Kidney (tissue), 14 donors: ENCODE results near the gene TMPRSS11A. TPM values are rescaled to one million over a fixed set of nuclear protein-coding genes. Genes with fewer than 3 reads are reported as not detected.

Experiments used
- DNase-seq, 5 donors: peaks; one replicate each; pipeline ENCODE4 v3.0.0-alpha.2; 2013 to 2020
- FAIRE-seq: peaks from 2 replicates; lab custom pipeline; 2012; peaks lifted over from hg19 to GRCh38; lab: Jason Lieb, UNC
- H3K27ac ChIP-seq, 2 donors: one replicate each; pipeline ENCODE4 v1.7.0; 2013; ENCODE audit warnings: low read depth in 2 of 2, low read length in 2 of 2, inconsistent platforms in 1 of 2
- H3K27me3 ChIP-seq: one replicate; pipeline ENCODE4 v1.7.1; 2013; ENCODE audit warnings: low read length, inconsistent platforms; ENCODE audit not compliant: control insufficient read depth, insufficient read depth
- H3K36me3 ChIP-seq, 3 donors: one replicate each; pipeline versions ENCODE4 v1.7.0 to v1.7.1; 2013; ENCODE audit warnings: low read length in 3 of 3, control low read depth in 1 of 3, inconsistent platforms in 1 of 3; ENCODE audit not compliant: insufficient read depth in 3 of 3, control insufficient read depth in 2 of 3
- H3K4me1 ChIP-seq, 3 donors: one replicate each; pipeline versions ENCODE4 v1.7.0 to v1.7.1; 2013; ENCODE audit warnings: low read length in 3 of 3, inconsistent platforms in 1 of 3, low read depth in 1 of 3; ENCODE audit not compliant: control insufficient read depth in 2 of 3, insufficient read depth in 2 of 3
- H3K4me3 ChIP-seq, 3 donors: one replicate each; pipeline versions ENCODE4 v1.7.0 to v1.8.1; 2013; ENCODE audit warnings: low read length in 3 of 3, control low read depth in 1 of 3, inconsistent platforms in 1 of 3
- H3K9ac ChIP-seq, 3 donors: one replicate each; pipeline versions ENCODE4 v1.7.0 to v1.7.1; 2013; ENCODE audit warnings: low read length in 3 of 3, control low read depth in 1 of 3, inconsistent platforms in 1 of 3
- H3K9me3 ChIP-seq, 3 donors: one replicate each; pipeline versions ENCODE4 v1.7.0 to v1.7.1; 2013; ENCODE audit warnings: low read length in 3 of 3, control low read depth in 1 of 3, inconsistent platforms in 1 of 3; ENCODE audit not compliant: control insufficient read depth in 2 of 3, insufficient read depth in 1 of 3
- CTCF ChIP-seq: IDR thresholded peaks from 3 replicates; pipeline ENCODE4 v1.5.1; 2012; ENCODE audit warnings: mild to moderate bottlenecking, moderate library complexity, borderline replicate concordance; ENCODE audit not compliant: insufficient read depth; ENCODE audit errors: extremely low read depth
- intact Hi-C: fragments of 100-400 bp; cut with DNase I; formaldehyde crosslinking; loops from one replicate; pipeline ENCODE4 v1.11.1; 2022
- polyA plus RNA-seq: library from polyadenylated mRNA; stranded (reverse); fragments of 350-450 nt; fragmentation: Illumina TruSeq; extraction: RNeasy Lipid Tissue Mini Kit (QIAGEN cat#74804); gene quantifications from one replicate; pipeline ENCODE4 v1.2.3, GENCODE V29; 2014; ENCODE audit warnings: low read depth, low replicate concordance; ENCODE audit not compliant: insufficient read depth
- total RNA-seq: library from RNA; stranded (reverse); fragmentation: NEBNext Ultra II Directional; extraction: Animal tissue kit (Norgen Biotek cat#: 25700); gene quantifications from one replicate; pipeline ENCODE4 v1.2.1, GENCODE V29; 2021
- donor health status: control.
- donor health status: control.
- donor health status: control.
- donor health status: control.
- donor health status: control.
- donor health status: DM: yes; HTN: yes; CAD: no.
- donor health status: Normal renal cell carcinoma (clear cell type).

The TMPRSS11A gene
- total and polyA plus RNA-seq, 2 donors from 2014 or later, result not detected

DNA sequence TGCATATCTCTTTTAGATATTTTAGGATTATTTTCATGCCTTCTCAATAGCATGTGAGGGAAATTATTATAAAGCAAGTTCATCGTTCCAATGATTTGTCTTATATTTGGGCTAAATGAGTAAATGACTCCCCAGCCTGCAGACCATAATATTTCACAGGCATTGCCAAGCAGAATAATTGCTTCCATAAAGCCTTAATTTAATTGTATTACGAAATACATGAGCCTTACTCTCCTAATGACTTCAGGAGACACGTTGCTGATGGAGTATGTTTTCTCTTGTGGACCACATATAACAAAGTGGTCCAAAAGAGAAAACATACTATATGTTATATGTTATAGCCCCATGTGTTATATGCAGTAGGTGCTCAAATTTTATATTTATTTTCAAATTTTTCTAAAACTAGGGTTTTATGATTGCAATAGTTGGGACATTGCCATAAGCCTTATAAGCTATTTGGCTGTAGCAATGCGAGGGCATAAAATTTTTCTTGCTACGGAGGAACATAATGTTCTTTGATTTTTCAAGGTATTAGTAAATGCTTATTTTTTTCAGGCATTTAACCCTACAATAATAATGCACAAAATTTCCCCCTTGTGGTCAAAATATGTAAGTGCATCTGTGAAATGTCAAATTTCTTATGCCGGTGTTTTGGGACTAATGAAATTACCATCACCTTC is 53.2 kb downstream of the TMPRSS11A start:
- DNase-seq (no peak), FAIRE-seq (no peak)
- no peak for TF ChIP-seq CTCF
- Histone ChIP-seq H3K9ac (no peak overlapping the region), H3K9me3 (peaks cover 0 to 4% (median 0%) of the 10 kb centered on the region in 3 donors), H3K27ac (no peak overlapping the region), H3K4me3 (no peak overlapping the region), H3K4me1 (no peaks in the 10 kb centered on the region), H3K27me3 (no peaks in the 10 kb centered on the region), H3K36me3 (no peaks in the 10 kb centered on the region)
- intact Hi-C loops, result no loop called here

- Histone ChIP-seq H3K9ac (no peak overlapping the region), H3K36me3 (no peaks in the 10 kb centered on the region), H3K4me1 (no peaks in the 10 kb centered on the region), H3K4me3 (no peak overlapping the region), H3K27me3 (no peaks in the 10 kb centered on the region), H3K27ac (no peak overlapping the region), H3K9me3 (peaks cover 0 to 7% (median 0%) of the 10 kb centered on the region in 3 donors)
- DNase-seq (no peak), FAIRE-seq (no peak)
- intact Hi-C loops, result no loop called here
- no peak for TF ChIP-seq CTCF
Measured at GRCh38 chr4:67907650-67908049, 55.6 kb downstream of the TMPRSS11A start.

- H3K9ac ChIP-seq, result no peak overlapping the region
- DNase-seq (no peak), FAIRE-seq (no peak)
- intact Hi-C loops, result no loop called here
- no peak overlapping the region for H3K4me3 ChIP-seq
- no peak for TF ChIP-seq CTCF
- no peaks in the 10 kb centered on the region for H3K27me3 ChIP-seq
- H3K4me1 ChIP-seq, result no peaks in the 10 kb centered on the region
- H3K36me3 ChIP-seq, result no peaks in the 10 kb centered on the region
- no peak overlapping the region for H3K27ac ChIP-seq
- peaks cover 0 to 3% (median 0%) of the 10 kb centered on the region in 3 donors for H3K9me3 ChIP-seq
Measured at GRCh38 chr4:67899096-67899495, 64.2 kb downstream of the TMPRSS11A start.
